Nephron (organoid): ENCODE results near the gene MTUS2.

Experiments used
- H3K27ac Mint-ChIP-seq, 3 experiments: 2 replicates each; pipeline ENCODE4 v1.8.0; 2020; ENCODE audit warnings: mixed read lengths in 3 of 3, mild to moderate bottlenecking in 2 of 3, moderate library complexity in 1 of 3
- H3K27me3 Mint-ChIP-seq: 2 replicates; pipeline ENCODE4 v1.8.0; 2021; ENCODE audit warnings: low read depth, mild to moderate bottlenecking, moderate library complexity, mixed read lengths
- H3K36me3 Mint-ChIP-seq: 2 replicates; pipeline ENCODE4 v1.8.0; 2020; ENCODE audit warnings: low read depth, mixed read lengths
- H3K4me1 Mint-ChIP-seq: 2 replicates; pipeline ENCODE4 v1.8.0; 2020; ENCODE audit warnings: mixed read lengths
- H3K4me3 Mint-ChIP-seq, 3 experiments: 2 replicates each; pipeline ENCODE4 v1.8.0; 2020; ENCODE audit warnings: mild to moderate bottlenecking in 3 of 3, mixed read lengths in 3 of 3, moderate library complexity in 2 of 3
- H3K9me3 Mint-ChIP-seq: 2 replicates; pipeline ENCODE4 v1.8.0; 2020; ENCODE audit warnings: mixed read lengths
- CTCF ChIP-seq, 3 experiments: fragments of 200-600 bp; sonication (generic); IDR thresholded peaks; one replicate each; pipeline ENCODE4 v1.5.0; 2021; ENCODE audit warnings: antibody characterized with exemption in 3 of 3; ENCODE audit not compliant: unreplicated experiment in 3 of 3

MTUS2 gene

DNA sequence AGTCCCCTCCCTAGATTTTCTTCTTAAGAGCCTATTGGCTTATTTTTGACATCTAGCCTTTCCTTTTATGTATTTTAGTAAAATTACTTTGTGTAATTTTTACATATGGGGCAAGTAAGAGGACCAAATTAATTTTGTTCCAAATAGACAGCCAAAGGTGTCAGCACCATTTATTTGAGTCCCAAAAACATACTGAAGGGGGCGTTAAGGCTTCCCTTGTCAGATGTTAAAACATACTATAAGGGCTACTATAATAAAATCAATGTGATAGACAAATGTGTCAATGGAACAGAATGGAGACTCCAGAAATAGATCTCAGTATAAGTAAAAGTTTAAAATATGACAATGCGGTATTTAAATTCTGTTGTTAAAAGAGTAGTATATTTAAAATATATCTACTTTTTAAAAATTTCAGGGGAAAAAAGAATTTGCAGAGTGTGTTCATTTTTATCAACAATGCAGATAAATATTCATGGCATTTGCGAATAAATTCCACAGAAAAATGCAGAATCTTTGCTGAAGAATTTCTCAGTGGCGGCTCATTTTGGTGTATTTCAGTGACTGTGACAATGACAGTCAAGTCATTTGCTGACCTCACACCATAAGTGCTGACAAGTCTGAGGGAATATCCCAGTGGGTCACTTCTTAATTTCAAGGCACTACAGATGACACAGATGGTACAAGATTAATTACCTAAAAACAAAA lies 133.7 kb downstream of the MTUS2 start:
- Mint-ChIP-seq H3K27me3 (no peaks in the 10 kb centered on the region), H3K4me3 (no peak overlapping the region), H3K4me1 (peaks cover 6% of the 10 kb centered on the region), H3K27ac (no peak overlapping the region), H3K36me3 (no peaks in the 10 kb centered on the region), H3K9me3 (peaks cover 4% of the 10 kb centered on the region)
- TF ChIP-seq CTCF (IDR thresholded peaks at IDR 0.05; ENCODE audit: unreplicated experiment in 3 of 3): no peak

GRCh38 chr13:28954419-28954725 lies 134.2 kb downstream of the MTUS2 start:
- no peak for TF ChIP-seq CTCF (IDR thresholded peaks at IDR 0.05; ENCODE audit: unreplicated experiment in 3 of 3)
- H3K27me3 Mint-ChIP-seq: no peaks in the 10 kb centered on the region
- H3K4me1 Mint-ChIP-seq: peaks cover 6% of the 10 kb centered on the region
- H3K4me3 Mint-ChIP-seq: no peak overlapping the region
- no peaks in the 10 kb centered on the region for H3K36me3 Mint-ChIP-seq
- H3K27ac Mint-ChIP-seq: no peak overlapping the region
- H3K9me3 Mint-ChIP-seq: peaks cover 5% of the 10 kb centered on the region

- TF ChIP-seq CTCF (IDR thresholded peaks at IDR 0.05; ENCODE audit: unreplicated experiment in 3 of 3): no peak
- H3K27ac Mint-ChIP-seq: no peak overlapping the region
- no peak overlapping the region for H3K4me3 Mint-ChIP-seq
- H3K27me3 Mint-ChIP-seq: no peaks in the 10 kb centered on the region
- H3K4me1 Mint-ChIP-seq: peaks cover 6% of the 10 kb centered on the region
- H3K9me3 Mint-ChIP-seq: peaks cover 6% of the 10 kb centered on the region
- H3K36me3 Mint-ChIP-seq: no peaks in the 10 kb centered on the region
These were observed 134.7 kb downstream of the MTUS2 start for GRCh38 chr13:28954810-28955209.

GRCh38 chr13:28955264-28955966 lies 135.3 kb downstream of the MTUS2 start:
- Mint-ChIP-seq H3K9me3 (peaks cover 4% of the 10 kb centered on the region), H3K27ac (no peak overlapping the region), H3K36me3 (no peaks in the 10 kb centered on the region), H3K27me3 (no peaks in the 10 kb centered on the region), H3K4me3 (no peak overlapping the region), H3K4me1 (peaks cover 6% of the 10 kb centered on the region)
- no peak for TF ChIP-seq CTCF (IDR thresholded peaks at IDR 0.05; ENCODE audit: unreplicated experiment in 3 of 3)

DNA sequence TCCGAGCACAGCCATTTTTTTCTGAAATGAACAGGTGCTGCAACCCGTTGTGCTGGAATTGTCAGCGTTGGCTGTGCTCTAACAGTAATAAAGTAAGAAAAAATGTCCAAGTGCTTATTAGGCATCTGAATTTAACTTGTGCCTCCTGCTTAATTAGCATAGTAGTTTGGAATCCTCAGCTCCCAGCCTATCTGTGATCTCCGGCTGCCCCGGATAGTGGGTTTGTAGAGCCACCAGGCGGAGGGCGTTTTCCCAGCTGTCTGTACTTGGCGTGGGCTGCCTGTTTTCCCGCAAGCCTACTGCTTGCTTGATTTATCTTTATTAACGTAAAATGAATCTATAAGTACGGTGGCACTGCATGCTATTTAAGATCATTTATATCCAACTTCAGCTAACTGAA lies 137.9 kb downstream of the MTUS2 start:
- Mint-ChIP-seq H3K27me3 (no peaks in the 10 kb centered on the region), H3K9me3 (peaks cover 4% of the 10 kb centered on the region), H3K4me1 (peaks cover 6% of the 10 kb centered on the region), H3K27ac (no peak overlapping the region), H3K36me3 (no peaks in the 10 kb centered on the region), H3K4me3 (no peak overlapping the region)
- TF ChIP-seq CTCF (IDR thresholded peaks at IDR 0.05; ENCODE audit: unreplicated experiment in 3 of 3): no peak

DNA sequence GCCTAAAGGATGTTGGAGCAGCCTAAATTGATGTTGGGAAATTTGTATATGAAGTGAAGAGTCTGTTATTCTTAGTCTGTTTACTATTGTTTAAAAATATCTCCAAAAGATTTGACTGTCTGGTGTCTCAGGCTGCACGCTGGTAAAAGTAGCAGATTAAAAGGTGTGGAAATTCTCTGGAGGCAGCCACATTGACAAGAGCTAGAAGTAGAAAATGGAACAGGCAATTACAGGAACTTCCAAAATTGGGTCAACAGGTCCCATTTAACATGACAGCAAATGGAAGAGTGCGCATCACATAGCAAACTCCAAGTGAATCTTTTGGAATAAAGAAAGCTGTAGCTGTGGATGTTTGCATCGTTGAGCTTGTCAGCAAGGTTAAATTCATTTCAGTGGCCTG lies 138.3 kb downstream of the MTUS2 start:
- Mint-ChIP-seq H3K36me3 (no peaks in the 10 kb centered on the region), H3K9me3 (peaks cover 4% of the 10 kb centered on the region), H3K27ac (no peak overlapping the region), H3K4me3 (no peak overlapping the region), H3K4me1 (peaks cover 6% of the 10 kb centered on the region), H3K27me3 (no peaks in the 10 kb centered on the region)
- no peak for TF ChIP-seq CTCF (IDR thresholded peaks at IDR 0.05; ENCODE audit: unreplicated experiment in 3 of 3)
